ENCODE data around the gene NVL.
"Not testable (repeated sequence)": the region's sequence is repeated elsewhere in the genome, so short reads cannot be mapped to it uniquely, and the experiment has no call there.

NVL gene

DNA sequence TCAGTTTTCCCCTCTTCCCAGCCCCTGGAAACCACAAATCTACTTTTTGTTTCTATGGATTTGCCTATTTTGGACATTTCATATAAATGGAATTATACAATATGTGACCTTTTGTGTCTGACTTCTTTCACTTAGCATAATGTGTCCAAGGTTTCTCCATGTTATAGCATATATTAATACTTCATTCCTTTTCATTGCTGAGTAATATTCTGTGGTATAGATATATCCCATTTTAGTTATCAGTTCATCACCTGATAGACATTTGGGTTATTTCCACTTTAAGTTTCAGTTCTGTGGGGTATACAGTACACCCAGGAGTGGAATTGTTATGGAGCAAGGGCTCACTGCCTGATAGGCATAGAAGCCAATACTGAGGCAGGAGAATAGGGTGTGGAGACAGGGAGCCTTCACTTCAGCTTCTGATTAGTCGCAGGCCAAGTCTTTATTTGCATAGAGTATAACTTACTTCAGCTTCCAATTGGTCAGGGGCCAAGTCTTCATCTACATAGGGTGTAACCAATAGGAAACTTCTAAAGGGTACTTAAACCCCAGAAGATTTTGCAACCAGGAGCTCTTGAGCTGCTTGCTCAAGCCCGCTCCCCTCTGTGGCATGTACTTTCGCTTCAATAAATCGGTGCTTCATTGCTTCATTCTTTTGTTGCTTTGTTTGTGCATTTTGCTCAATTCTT lies 8.3 kb upstream of the NVL start:
- DNase-seq (ENCODE audit: low read depth): no peak

DNA sequence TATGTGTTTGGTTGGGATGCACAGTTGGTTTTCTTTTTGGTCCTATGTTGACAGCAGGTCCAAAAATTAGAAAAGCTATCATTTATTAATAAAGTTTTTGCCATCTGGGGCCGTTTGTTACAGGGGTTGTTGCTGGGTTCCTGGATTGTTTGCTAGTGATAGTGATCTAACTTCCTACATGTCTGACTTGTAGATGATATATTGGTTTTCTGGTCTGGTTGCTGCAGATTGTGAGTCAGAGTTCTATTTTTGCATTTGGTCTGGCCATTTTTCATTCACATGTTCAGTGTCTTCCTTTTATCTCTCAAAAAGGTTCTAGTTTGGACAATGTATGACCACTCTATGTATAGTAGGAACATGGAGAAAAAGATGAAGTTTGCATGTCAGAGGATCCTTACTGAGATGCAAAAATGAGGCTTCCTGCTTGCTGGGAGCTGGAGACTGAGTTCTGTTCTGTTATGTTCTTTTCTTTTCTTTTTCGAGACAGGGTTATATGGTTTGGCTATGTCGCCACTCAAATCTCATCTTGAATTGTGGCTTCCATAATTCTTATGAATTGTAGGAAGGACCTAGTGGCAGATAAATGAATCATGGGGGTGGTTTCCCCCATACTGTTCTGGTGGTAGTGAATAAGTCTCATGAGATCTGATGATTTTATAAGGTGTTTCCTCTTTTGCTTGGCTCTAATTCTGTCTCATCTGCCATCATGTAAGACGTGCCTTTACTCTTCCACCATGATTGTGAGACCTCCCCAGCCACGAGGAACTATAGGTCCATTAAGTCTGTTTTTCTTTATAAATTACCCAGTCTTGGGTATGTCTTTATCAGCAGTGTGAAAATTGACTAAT lies 4.2 kb upstream of the NVL start:
- no peak for DNase-seq (ENCODE audit: low read depth)

DNA sequence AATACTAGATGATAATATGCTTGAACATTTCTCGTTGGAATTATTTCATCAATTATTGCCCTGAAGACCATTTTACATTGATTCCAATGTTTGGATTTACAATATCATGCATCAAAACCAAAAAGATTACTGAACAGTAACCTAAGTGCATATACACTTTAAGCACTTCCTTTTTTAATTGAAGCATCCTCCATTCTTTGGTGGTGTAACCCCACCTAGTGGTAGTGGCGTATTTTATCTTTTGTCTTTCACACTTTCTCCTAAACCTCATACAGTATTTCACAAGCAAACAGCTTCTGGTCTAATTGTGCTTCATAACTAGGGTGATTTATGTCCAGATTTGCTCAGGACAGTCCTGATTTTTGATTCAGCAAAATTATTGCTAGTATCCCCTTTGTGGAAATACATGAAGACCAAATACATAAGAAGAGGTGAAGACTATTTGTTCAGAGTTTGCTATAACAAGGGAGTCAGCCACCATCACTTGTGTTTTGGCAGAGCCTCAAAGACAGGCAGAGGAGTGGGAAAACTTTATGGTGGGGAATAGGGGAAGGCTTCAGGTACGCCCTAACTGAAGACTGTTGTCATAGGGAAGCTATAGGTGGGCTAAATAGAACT lies 3.4 kb upstream of the NVL start:
- no peak for DNase-seq (ENCODE audit: low read depth)

GRCh38 chr1:224331824-224332223 lies 1.9 kb upstream of the NVL start:
- no peak for DNase-seq (ENCODE audit: low read depth)

- no peak for DNase-seq (ENCODE audit: low read depth)
These were observed 1.4 kb upstream of the NVL start for GRCh38 chr1:224331326-224331725.

DNA sequence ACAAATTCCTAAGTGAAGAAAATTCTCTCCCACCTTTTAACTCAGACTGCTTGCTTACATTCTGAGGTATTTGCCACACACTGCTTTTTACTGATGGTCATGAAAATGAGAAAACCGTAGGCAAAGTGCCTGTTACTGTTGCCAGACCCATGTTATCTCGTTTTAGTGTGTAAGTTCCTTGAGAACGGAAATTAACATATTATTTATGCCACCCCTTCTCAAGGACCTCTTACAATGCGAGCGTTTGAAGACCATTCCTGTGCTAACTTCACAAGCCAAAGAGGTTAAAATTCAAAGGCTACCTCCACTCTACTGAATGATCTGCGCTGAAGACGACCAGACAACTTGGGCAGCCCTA lies 509 bp downstream of the NVL start:
- DNase-seq (ENCODE audit: low read depth): no peak

DNA sequence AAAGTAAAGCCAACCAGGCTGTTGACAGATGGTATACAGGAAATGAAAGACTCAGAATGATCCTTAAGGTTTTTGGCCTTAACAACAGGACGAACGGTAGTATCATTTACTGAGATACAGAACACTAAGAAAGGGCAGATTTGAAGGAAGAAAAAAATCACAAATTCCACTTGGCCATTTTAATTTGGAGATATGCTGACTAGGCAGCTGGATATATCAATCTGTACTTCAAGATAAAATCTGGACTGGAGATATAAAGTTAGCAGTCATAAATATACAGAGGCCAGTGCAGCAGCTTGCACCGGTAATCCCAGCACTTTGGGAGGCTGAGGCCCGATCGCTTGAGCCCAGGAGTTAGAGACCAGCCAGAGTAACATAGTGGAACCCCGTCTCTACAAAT lies 1.3 kb downstream of the NVL start:
- no peak for DNase-seq (ENCODE audit: low read depth)

GRCh38 chr1:224325959-224326358 lies 4.0 kb downstream of the NVL start:
- DNase-seq (ENCODE audit: low read depth): no peak

DNA sequence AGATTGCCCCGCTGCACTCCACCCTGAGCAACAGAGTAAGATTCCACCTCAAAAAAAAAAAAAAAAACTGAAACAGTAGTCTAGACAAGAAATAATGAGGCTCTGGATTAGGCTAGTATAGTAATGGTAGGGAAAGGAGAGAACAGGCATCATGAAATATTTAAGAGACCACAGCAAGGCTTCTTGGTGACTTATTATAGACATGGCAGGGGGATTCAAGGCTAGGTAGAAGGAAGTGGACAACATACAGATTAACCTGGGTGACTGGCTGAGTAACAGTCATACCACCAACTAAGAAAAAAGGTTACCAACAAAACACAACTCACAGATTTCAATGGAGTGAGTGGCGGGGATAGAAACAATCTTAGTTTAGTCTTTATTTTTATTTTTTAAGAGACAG lies 8.3 kb downstream of the NVL start:
- no peak for DNase-seq (ENCODE audit: low read depth)

DNA sequence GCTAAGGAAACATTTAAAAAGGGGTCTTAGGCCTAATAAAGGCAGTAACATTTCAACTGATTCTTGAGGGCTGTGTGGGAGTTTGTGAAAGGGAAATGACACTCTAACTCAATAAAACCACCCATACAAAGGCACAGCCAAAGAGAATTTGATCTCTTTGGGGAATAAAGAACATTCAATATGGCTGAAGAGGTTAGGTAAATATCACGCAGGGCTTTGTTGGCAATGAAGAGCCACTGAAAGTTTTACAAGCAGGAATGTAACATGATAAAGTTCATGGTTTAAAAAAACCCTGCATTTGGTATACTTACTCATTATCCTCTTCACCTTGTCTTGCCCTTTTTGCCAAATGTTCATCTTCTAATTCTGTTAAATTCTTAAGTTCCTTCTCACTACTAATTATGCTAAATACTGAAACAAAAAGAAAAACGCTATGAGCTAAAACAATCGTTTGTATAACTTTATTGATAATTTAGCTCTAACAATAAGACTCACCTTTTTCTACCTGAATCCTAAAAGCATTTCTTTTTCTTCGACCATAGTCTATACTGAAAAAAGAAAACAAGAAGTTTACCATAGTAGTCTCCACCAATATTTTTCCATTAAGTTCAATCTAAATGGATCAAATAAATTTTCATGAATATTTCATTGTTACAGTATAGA lies 12.5 kb downstream of the NVL start:
- no peak for DNase-seq (ENCODE audit: low read depth)

GRCh38 chr1:224312025-224312424 lies 17.9 kb downstream of the NVL start:
- DNase-seq (ENCODE audit: low read depth): no peak

- DNase-seq (ENCODE audit: low read depth): not testable (repeated sequence)
These were observed 18.5 kb downstream of the NVL start for GRCh38 chr1:224311503-224311902.

DNA sequence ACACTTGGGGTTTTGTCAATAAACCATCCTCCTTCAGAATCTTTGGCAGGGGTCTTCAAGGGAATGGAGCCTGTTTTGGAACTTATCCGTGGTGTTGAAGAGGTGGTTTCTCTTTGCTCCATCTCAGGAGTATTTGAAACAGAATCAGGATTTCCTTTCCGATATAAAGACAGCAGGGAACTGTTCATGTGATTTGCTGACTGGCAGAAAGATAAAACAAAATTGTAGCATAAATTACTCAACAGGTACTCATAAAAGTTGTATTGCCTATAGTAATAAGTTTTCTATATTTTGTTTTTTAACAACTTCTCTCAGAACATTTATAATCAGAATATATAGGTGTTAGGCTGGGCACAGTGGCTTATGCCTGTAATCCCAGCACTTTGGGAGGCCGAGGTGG lies 21.9 kb downstream of the NVL start:
- no peak for DNase-seq (ENCODE audit: low read depth)

GRCh38 chr1:224304767-224305166 lies 25.2 kb downstream of the NVL start:
- DNase-seq (ENCODE audit: low read depth): no peak

DNA sequence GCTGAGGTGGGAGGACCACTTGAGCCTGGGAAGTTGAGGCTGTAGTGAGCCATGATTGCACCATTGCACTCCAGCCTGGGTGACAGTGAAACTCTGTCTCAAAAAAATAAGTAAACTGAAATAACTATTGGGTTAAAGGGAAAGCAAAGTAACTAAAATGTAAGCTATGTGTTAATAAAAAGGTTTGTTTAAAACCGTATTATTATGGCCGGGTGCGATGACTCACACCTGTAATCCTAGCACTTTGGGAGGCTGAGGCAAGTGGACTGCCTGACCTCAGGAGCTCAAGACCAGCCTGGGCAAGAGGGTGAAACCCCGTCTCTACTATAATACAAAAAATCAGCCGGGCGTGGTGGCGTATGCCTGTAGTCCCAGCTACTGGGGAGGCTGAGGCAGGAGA lies 27.0 kb downstream of the NVL start:
- DNase-seq (ENCODE audit: low read depth): no peak

- DNase-seq (ENCODE audit: low read depth): no peak
These were observed 28.6 kb downstream of the NVL start for GRCh38 chr1:224301391-224301790.

- DNase-seq (ENCODE audit: low read depth): no peak
These were observed 29.6 kb downstream of the NVL start for GRCh38 chr1:224300346-224300745.

GRCh38 chr1:224298346-224299330 lies 31.3 kb downstream of the NVL start:
- DNase-seq (ENCODE audit: low read depth): no peak

DNA sequence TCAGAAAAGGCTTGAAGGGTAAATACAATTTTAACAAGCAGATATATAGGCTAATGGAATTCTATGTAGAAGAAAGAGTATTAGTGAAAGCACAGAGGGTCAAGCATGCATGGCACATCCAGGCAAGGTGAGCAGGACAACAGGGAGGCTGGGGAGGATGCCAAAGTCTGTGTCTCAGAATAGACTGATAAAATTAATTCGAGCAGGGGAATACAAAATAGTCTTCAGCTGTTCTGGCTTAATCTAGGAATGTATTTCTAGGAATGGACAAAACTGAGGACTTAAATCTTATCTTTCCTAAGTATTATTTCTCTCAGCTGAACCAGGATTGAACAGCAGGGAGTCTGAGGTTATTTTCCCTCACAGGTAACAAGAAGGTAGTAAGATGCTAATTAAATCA lies 35.2 kb downstream of the NVL start:
- DNase-seq (ENCODE audit: low read depth): no peak

- DNase-seq (ENCODE audit: low read depth): no peak
These were observed 37.6 kb downstream of the NVL start for GRCh38 chr1:224292419-224292818.

- DNase-seq (ENCODE audit: low read depth): no peak
These were observed 40.6 kb downstream of the NVL start for GRCh38 chr1:224289396-224289795.

GRCh38 chr1:224287714-224288113 lies 42.3 kb downstream of the NVL start:
- DNase-seq (ENCODE audit: low read depth): no peak
